ENCODE results near the gene KIF26B.

Gene KIF26B

DNA sequence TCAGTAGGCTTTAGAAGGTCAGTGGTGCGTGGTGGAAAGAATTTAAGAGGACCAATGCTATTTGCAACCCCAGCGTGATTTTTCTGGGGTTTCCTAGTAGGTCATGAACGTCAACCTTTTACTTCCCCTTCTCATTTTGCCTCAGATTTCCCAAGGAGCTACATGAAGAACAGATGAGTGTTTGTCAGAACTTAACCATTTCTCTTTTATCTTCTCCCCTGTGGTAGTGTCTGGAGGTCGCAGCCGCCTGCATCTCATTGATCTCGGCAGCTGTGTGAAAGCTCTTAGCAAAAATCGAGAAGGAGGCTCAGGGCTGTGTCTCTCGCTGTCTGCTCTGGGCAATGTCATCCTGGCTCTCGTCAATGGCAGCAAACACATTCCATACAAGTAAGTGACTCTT is 491.1 kb downstream of the KIF26B start:
- WGBS (ENCODE audit: insufficient coverage), result 87% methylated on average over 6 of the region's 9 CpGs

DNA sequence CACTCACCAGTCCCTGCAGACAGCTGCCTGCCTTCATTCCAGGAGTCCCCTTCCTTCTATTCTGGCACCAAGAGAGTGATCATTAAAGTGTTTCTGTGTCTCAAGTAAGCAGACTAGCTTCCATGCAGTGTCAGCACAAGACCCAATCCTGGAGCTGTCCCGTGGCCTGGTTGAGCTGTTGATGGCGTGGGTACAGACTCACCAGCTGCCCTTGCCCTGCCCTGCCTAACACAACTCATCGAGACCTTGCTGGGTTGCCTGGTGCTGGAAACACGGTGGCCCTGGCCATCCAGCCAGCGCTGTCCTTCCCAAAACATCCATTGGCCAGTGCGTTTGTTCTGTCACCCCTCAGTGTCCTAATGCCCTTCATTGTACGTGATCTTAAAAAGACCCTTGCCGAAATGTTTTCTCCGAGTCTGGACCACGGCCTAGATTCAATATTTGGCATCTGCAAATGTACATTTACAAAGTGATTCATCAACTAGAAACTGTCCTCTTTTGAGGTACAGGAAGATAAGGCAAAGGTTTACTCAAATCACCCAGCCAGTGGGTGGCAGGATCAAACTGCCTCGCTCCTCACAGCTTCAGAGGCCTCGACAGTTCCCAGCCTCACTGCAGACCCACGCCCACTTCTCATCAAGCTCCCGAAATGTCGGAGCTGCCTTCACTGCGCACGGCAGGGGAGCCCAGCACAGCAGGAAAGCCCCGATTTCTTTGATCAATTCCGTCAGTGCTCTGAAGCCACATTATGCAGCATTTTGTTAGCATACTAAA is 494.2 kb downstream of the KIF26B start:
- Histone ChIP-seq H3K4me1 (ENCODE audit: control extremely low read depth in 1 of 4, control insufficient read depth in 4 of 4, insufficient read depth in 4 of 4, low read length in 3 of 4) (peaks cover 0 to 2% (median 0%) of the 10 kb centered on the region in 4 experiments), H3K4me3 (ENCODE audit: control insufficient read depth in 1 of 7, extremely low read depth in 1 of 7, insufficient read depth in 4 of 7, low read depth in 2 of 7, low read length in 6 of 7) (no peak overlapping the region), H3K36me3 (ENCODE audit: control insufficient read depth in 4 of 4, insufficient read depth in 4 of 4, low read length in 3 of 4) (no peaks in the 10 kb centered on the region), H3K9me3 (ENCODE audit: control extremely low read depth in 1 of 5, control insufficient read depth in 4 of 5, insufficient read depth in 2 of 5, low read depth in 1 of 5, low read length in 4 of 5) (peaks cover 0 to 2% (median 0%) of the 10 kb centered on the region in 5 experiments), H3K27me3 (replicated peaks in 2 of 5; ENCODE audit: control insufficient read depth in 4 of 5, insufficient read depth in 5 of 5, low read length in 4 of 5) (peaks cover 0 to 3% (median 0%) of the 10 kb centered on the region in 5 experiments), H3K27ac (ENCODE audit: insufficient read depth in 1 of 2, low read depth in 1 of 2, low read length in 2 of 2, poor library complexity in 1 of 2, severe bottlenecking in 2 of 2) (no peak overlapping the region)
- CTCF ChIA-PET, result no interaction called here
- WGBS (ENCODE audit: insufficient coverage), result 80% methylated on average over 19 of the region's 19 CpGs
- no peak for DNase-seq
- POLR2A ChIA-PET, result no interaction called here

More for the DNA sequence above, 491.1 kb downstream of the KIF26B start:
- H3K4me1 ChIP-seq (ENCODE audit: control extremely low read depth in 1 of 4, control insufficient read depth in 4 of 4, insufficient read depth in 4 of 4, low read length in 3 of 4), result peaks cover 0 to 2% (median 0%) of the 10 kb centered on the region in 4 experiments
- no peaks in the 10 kb centered on the region for H3K36me3 ChIP-seq (ENCODE audit: control insufficient read depth in 4 of 4, insufficient read depth in 4 of 4, low read length in 3 of 4)
- ChIA-PET POLR2A (no interaction called here), CTCF (no interaction called here)
- H3K27ac ChIP-seq (ENCODE audit: insufficient read depth in 1 of 2, low read depth in 1 of 2, low read length in 2 of 2, poor library complexity in 1 of 2, severe bottlenecking in 2 of 2), result no peak overlapping the region
- peaks cover 0 to 2% (median 0%) of the 10 kb centered on the region in 5 experiments for H3K27me3 ChIP-seq (replicated peaks in 2 of 5; ENCODE audit: control insufficient read depth in 4 of 5, insufficient read depth in 5 of 5, low read length in 4 of 5)
- H3K9me3 ChIP-seq (ENCODE audit: control extremely low read depth in 1 of 5, control insufficient read depth in 4 of 5, insufficient read depth in 2 of 5, low read depth in 1 of 5, low read length in 4 of 5), result peaks cover 0 to 15% (median 9%) of the 10 kb centered on the region in 5 experiments
- DNase-seq, result no peak
- H3K4me3 ChIP-seq (ENCODE audit: control insufficient read depth in 1 of 7, extremely low read depth in 1 of 7, insufficient read depth in 4 of 7, low read depth in 2 of 7, low read length in 6 of 7), result no peak overlapping the region

DNA sequence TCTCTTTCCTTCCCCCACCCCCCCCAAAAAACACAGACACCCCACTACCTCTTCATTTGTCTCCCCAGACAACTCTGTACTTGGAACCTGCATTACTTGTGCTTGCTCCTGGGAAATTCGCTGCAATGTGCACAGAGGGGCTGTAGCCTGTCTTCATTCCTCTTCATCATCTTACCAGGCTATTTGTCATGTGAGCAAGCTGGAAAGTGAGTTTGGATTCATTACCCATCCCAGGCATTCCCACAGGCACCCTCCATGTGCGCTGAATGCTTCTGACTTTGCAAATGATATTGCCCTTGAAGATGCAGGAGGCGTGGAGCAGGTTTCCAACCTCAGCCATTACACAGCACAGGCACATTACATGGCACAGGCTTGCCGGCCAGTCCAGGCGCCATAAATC is 494.9 kb downstream of the KIF26B start:
- DNase-seq, result no peak
- POLR2A ChIA-PET, result no interaction called here
- H3K27me3 ChIP-seq (replicated peaks in 2 of 5; ENCODE audit: control insufficient read depth in 4 of 5, insufficient read depth in 5 of 5, low read length in 4 of 5), result peaks cover 0 to 3% (median 0%) of the 10 kb centered on the region in 5 experiments
- no peaks in the 10 kb centered on the region for H3K36me3 ChIP-seq (ENCODE audit: control insufficient read depth in 4 of 4, insufficient read depth in 4 of 4, low read length in 3 of 4)
- H3K4me3 ChIP-seq (ENCODE audit: control insufficient read depth in 1 of 7, extremely low read depth in 1 of 7, insufficient read depth in 4 of 7, low read depth in 2 of 7, low read length in 6 of 7), result no peak overlapping the region
- H3K4me1 ChIP-seq (ENCODE audit: control extremely low read depth in 1 of 4, control insufficient read depth in 4 of 4, insufficient read depth in 4 of 4, low read length in 3 of 4), result peaks cover 0 to 2% (median 0%) of the 10 kb centered on the region in 4 experiments
- 93% methylated on average over 5 of the region's 5 CpGs for WGBS (ENCODE audit: insufficient coverage)
- peaks cover 0 to 2% (median 0%) of the 10 kb centered on the region in 5 experiments for H3K9me3 ChIP-seq (ENCODE audit: control extremely low read depth in 1 of 5, control insufficient read depth in 4 of 5, insufficient read depth in 2 of 5, low read depth in 1 of 5, low read length in 4 of 5)
- CTCF ChIA-PET, result no interaction called here
- no peak overlapping the region for H3K27ac ChIP-seq (ENCODE audit: insufficient read depth in 1 of 2, low read depth in 1 of 2, low read length in 2 of 2, poor library complexity in 1 of 2, severe bottlenecking in 2 of 2)

DNA sequence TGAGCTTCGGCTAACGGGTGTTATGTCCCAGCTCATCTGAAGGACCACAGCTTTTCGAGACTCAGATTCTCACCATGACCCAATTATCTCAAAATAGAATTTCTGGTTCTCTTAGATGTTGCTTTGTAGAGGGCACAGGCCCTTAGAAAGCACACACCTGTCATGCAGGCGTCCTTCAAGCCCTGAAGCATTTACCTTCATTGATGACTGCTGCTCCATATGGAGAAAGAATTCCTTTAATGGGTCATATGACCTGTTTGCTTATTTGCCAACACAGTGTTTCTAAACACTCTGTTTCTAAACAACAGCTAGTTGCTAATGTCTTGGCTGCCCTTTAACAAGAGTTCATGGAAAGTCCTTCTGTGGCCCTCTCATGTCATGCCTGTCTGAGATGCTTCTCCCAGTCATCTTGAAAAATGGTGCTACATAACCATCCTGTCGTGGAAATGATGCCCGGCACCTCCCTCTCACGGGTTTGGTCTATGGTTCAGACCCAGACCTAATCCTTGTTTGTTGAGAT is 495.7 kb downstream of the KIF26B start:
- H3K27ac ChIP-seq (ENCODE audit: insufficient read depth in 1 of 2, low read depth in 1 of 2, low read length in 2 of 2, poor library complexity in 1 of 2, severe bottlenecking in 2 of 2), result no peak overlapping the region
- H3K36me3 ChIP-seq (ENCODE audit: control insufficient read depth in 4 of 4, insufficient read depth in 4 of 4, low read length in 3 of 4), result no peaks in the 10 kb centered on the region
- 97% methylated on average over 5 of the region's 7 CpGs for WGBS (ENCODE audit: insufficient coverage)
- CTCF ChIA-PET, result no interaction called here
- no peak overlapping the region for H3K4me3 ChIP-seq (ENCODE audit: control insufficient read depth in 1 of 7, extremely low read depth in 1 of 7, insufficient read depth in 4 of 7, low read depth in 2 of 7, low read length in 6 of 7)
- peaks cover 0 to 3% (median 0%) of the 10 kb centered on the region in 5 experiments for H3K27me3 ChIP-seq (replicated peaks in 2 of 5; ENCODE audit: control insufficient read depth in 4 of 5, insufficient read depth in 5 of 5, low read length in 4 of 5)
- H3K9me3 ChIP-seq (ENCODE audit: control extremely low read depth in 1 of 5, control insufficient read depth in 4 of 5, insufficient read depth in 2 of 5, low read depth in 1 of 5, low read length in 4 of 5), result no peaks in the 10 kb centered on the region
- DNase-seq, result no peak
- POLR2A ChIA-PET, result no interaction called here
- H3K4me1 ChIP-seq (ENCODE audit: control extremely low read depth in 1 of 4, control insufficient read depth in 4 of 4, insufficient read depth in 4 of 4, low read length in 3 of 4), result peaks cover 0 to 2% (median 0%) of the 10 kb centered on the region in 4 experiments

DNA sequence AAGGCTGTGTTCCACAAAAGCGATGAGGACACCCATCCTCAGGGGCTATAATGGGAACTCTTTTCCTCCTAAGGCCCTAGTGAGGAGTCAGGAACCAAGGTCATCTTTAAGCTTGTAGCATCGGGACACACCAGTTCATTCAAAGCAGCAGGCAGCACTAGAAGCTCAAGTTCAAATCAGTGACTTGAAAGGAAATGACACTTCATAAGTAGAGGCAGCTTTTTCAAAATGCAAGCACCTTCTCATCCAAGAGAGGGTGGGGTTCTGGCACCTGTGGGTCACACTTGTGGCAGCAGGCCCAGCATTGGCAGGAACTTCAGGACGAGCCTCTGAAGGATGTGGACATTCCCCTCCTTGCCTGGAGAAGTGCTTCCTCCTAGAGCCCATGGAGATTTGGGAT is 496.3 kb downstream of the KIF26B start:
- ChIA-PET POLR2A (no interaction called here), CTCF (no interaction called here)

DNA sequence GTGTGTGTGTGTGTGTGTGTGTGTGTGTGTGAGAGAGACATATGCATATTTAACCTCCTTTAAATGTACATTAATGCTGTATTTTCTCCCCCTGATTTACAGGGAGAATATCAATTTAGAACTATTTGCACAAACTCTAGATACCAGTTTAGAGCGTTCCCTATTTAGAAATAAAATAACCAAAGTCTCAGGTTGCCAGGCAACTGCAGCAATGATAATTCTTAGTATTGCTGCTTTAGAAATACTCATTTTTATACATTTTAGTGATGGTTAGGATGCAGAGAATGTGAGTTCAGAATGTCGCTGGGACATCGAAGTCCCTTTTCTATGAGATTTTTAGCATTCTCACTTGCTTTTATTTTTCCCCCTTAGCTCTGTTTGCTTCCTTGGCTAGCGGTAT is 497.3 kb downstream of the KIF26B start:
- H3K4me1 ChIP-seq (ENCODE audit: control extremely low read depth in 1 of 4, control insufficient read depth in 4 of 4, insufficient read depth in 4 of 4, low read length in 3 of 4), result peaks cover 0 to 2% (median 0%) of the 10 kb centered on the region in 4 experiments
- no peak overlapping the region for H3K4me3 ChIP-seq (ENCODE audit: control insufficient read depth in 1 of 7, extremely low read depth in 1 of 7, insufficient read depth in 4 of 7, low read depth in 2 of 7, low read length in 6 of 7)
- DNase-seq, result no peak
- WGBS (ENCODE audit: insufficient coverage), result 100% methylated on average over 3 of the region's 4 CpGs
- no peaks in the 10 kb centered on the region for H3K9me3 ChIP-seq (ENCODE audit: control extremely low read depth in 1 of 5, control insufficient read depth in 4 of 5, insufficient read depth in 2 of 5, low read depth in 1 of 5, low read length in 4 of 5)
- ChIA-PET CTCF (no interaction called here), POLR2A (no interaction called here)
- H3K36me3 ChIP-seq (ENCODE audit: control insufficient read depth in 4 of 4, insufficient read depth in 4 of 4, low read length in 3 of 4), result no peaks in the 10 kb centered on the region
- H3K27ac ChIP-seq (ENCODE audit: insufficient read depth in 1 of 2, low read depth in 1 of 2, low read length in 2 of 2, poor library complexity in 1 of 2, severe bottlenecking in 2 of 2), result no peak overlapping the region
- H3K27me3 ChIP-seq (replicated peaks in 2 of 5; ENCODE audit: control insufficient read depth in 4 of 5, insufficient read depth in 5 of 5, low read length in 4 of 5), result peaks cover 0 to 3% (median 0%) of the 10 kb centered on the region in 5 experiments

More for the DNA sequence above, 496.3 kb downstream of the KIF26B start:
- Histone ChIP-seq H3K4me1 (ENCODE audit: control extremely low read depth in 1 of 4, control insufficient read depth in 4 of 4, insufficient read depth in 4 of 4, low read length in 3 of 4) (peaks cover 0 to 2% (median 0%) of the 10 kb centered on the region in 4 experiments), H3K9me3 (ENCODE audit: control extremely low read depth in 1 of 5, control insufficient read depth in 4 of 5, insufficient read depth in 2 of 5, low read depth in 1 of 5, low read length in 4 of 5) (no peaks in the 10 kb centered on the region), H3K27ac (ENCODE audit: insufficient read depth in 1 of 2, low read depth in 1 of 2, low read length in 2 of 2, poor library complexity in 1 of 2, severe bottlenecking in 2 of 2) (no peak overlapping the region), H3K4me3 (ENCODE audit: control insufficient read depth in 1 of 7, extremely low read depth in 1 of 7, insufficient read depth in 4 of 7, low read depth in 2 of 7, low read length in 6 of 7) (no peak overlapping the region), H3K27me3 (replicated peaks in 2 of 5; ENCODE audit: control insufficient read depth in 4 of 5, insufficient read depth in 5 of 5, low read length in 4 of 5) (peaks cover 0 to 3% (median 0%) of the 10 kb centered on the region in 5 experiments), H3K36me3 (ENCODE audit: control insufficient read depth in 4 of 4, insufficient read depth in 4 of 4, low read length in 3 of 4) (no peaks in the 10 kb centered on the region)
- no peak for DNase-seq
- 100% methylated on average over 3 of the region's 3 CpGs for WGBS (ENCODE audit: insufficient coverage)

Data from common myeloid progenitor, CD34-positive (primary cell).